Measurements from ENCODE around the gene ARPC2.

ARPC2 gene

DNA sequence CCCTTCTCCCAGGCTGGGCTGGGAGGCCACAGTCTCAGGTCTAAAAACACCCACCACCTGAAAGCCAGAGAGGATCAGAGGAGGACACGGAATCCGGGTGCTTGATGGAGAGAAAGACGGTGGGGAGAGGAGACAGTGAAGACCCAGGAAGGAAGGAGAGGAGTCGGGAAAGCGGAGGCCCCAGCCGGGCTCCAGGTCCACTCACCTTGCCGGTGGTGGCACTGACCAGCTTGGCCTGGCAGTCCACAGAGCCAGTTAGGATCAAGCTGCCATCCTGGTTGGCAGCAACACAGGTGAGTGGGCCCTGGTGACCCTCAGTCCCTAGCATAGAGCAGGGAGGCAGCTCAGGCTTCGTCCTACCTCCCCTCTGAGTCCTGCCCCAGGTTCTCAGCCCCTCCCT is 48.6 kb downstream of the ARPC2 start:
- H3K27ac ChIP-seq (replicated peaks) = no peak overlapping the region
- no peak overlapping the region for H3K4me3 ChIP-seq (replicated peaks; ENCODE audit: insufficient read depth, low read length)
- no peaks in the 10 kb centered on the region for H3K27me3 ChIP-seq (ENCODE audit: insufficient read depth, poor library complexity, severe bottlenecking)
- no peak for TF ChIP-seq GABPA (IDR thresholded peaks at IDR 0.05; ENCODE audit: low read depth)
- TF ChIP-seq SPI1 (IDR thresholded peaks at IDR 0.05; ENCODE audit: borderline replicate concordance, low read depth) = no peak
- TF ChIP-seq, protein P1, sequence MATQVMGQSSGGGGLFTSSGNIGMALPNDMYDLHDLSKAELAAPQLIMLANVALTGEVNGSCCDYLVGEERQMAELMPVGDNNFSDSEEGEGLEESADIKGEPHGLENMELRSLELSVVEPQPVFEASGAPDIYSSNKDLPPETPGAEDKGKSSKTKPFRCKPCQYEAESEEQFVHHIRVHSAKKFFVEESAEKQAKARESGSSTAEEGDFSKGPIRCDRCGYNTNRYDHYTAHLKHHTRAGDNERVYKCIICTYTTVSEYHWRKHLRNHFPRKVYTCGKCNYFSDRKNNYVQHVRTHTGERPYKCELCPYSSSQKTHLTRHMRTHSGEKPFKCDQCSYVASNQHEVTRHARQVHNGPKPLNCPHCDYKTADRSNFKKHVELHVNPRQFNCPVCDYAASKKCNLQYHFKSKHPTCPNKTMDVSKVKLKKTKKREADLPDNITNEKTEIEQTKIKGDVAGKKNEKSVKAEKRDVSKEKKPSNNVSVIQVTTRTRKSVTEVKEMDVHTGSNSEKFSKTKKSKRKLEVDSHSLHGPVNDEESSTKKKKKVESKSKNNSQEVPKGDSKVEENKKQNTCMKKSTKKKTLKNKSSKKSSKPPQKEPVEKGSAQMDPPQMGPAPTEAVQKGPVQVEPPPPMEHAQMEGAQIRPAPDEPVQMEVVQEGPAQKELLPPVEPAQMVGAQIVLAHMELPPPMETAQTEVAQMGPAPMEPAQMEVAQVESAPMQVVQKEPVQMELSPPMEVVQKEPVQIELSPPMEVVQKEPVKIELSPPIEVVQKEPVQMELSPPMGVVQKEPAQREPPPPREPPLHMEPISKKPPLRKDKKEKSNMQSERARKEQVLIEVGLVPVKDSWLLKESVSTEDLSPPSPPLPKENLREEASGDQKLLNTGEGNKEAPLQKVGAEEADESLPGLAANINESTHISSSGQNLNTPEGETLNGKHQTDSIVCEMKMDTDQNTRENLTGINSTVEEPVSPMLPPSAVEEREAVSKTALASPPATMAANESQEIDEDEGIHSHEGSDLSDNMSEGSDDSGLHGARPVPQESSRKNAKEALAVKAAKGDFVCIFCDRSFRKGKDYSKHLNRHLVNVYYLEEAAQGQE (IDR thresholded peaks at IDR 0.05; ENCODE audit: insufficient replicate concordance, low read depth) = no peak
- no peak for TF ChIP-seq POLR2AphosphoS5 (IDR thresholded peaks at IDR 0.05; ENCODE audit: low read depth)
- TF ChIP-seq, protein P2, sequence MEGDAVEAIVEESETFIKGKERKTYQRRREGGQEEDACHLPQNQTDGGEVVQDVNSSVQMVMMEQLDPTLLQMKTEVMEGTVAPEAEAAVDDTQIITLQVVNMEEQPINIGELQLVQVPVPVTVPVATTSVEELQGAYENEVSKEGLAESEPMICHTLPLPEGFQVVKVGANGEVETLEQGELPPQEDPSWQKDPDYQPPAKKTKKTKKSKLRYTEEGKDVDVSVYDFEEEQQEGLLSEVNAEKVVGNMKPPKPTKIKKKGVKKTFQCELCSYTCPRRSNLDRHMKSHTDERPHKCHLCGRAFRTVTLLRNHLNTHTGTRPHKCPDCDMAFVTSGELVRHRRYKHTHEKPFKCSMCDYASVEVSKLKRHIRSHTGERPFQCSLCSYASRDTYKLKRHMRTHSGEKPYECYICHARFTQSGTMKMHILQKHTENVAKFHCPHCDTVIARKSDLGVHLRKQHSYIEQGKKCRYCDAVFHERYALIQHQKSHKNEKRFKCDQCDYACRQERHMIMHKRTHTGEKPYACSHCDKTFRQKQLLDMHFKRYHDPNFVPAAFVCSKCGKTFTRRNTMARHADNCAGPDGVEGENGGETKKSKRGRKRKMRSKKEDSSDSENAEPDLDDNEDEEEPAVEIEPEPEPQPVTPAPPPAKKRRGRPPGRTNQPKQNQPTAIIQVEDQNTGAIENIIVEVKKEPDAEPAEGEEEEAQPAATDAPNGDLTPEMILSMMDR (IDR thresholded peaks at IDR 0.05; ENCODE audit: insufficient read depth, low read length) = no peak
- no peak for DNase-seq (ENCODE audit: low read depth in 1 of 2, low spot score in 1 of 2)

DNA sequence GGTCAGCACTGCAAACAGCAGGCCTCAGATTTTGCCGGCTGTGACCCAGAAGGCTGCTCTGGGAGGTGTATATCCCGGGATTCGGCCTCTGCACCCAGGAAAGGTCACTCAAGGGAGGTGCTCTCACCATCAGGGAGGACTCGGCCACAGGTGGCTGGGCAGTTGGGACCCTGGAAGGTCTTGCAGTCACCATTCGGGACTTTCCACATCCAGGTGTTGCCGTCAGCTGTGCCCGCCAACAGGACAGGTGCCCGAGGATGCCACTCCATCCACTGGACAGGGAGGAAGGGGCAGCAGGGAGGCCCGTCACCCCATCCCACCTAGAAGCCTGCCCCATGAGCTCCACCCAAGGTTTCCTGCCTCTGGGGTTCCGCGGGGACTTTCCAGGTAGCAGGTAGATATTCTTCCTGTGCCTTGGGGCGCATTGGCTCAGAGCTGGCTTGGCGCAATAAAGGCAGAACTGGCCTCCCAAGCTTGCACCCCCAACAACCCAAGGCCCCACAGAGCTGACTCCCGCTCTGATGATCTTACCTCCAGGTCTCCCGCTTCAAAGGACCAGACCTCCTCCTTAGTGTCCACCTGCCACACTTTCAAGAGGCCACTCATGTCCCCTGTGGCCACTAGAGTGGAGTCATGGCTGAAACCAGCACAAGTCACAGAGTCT is 49.5 kb downstream of the ARPC2 start:
- no peak for DNase-seq (ENCODE audit: low read depth in 1 of 2, low spot score in 1 of 2)
- no peak for TF ChIP-seq GABPA (IDR thresholded peaks at IDR 0.05; ENCODE audit: low read depth)
- TF ChIP-seq, protein P1 (IDR thresholded peaks at IDR 0.05; ENCODE audit: insufficient replicate concordance, low read depth) = no peak
- TF ChIP-seq SPI1 (IDR thresholded peaks at IDR 0.05; ENCODE audit: borderline replicate concordance, low read depth) = no peak
- no peak for TF ChIP-seq POLR2AphosphoS5 (IDR thresholded peaks at IDR 0.05; ENCODE audit: low read depth)
- TF ChIP-seq, protein P2 (IDR thresholded peaks at IDR 0.05; ENCODE audit: insufficient read depth, low read length) = no peak
- H3K27ac ChIP-seq (replicated peaks) = no peak overlapping the region
- no peaks in the 10 kb centered on the region for H3K27me3 ChIP-seq (ENCODE audit: insufficient read depth, poor library complexity, severe bottlenecking)
- no peak overlapping the region for H3K4me3 ChIP-seq (replicated peaks; ENCODE audit: insufficient read depth, low read length)

DNA sequence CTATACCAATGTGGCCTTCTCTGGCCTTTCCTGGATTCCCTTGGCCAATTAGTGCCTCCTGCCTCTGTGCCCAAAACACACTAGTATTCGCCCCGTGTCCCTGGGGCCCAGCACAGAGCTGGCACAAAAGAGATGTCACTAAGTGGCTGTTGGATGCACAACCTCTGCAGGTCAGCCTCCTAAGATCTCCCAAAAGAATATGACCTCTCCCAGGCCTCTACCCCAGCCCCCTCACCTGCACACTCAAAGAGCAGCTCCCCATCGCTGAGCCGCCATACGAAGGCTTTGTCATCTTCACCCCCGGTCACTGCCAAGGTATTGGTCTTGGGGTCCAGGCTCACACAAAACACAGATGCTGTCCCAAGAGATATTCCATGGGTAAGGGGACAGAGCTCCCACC is 50.3 kb downstream of the ARPC2 start:
- TF ChIP-seq, protein P1 (IDR thresholded peaks at IDR 0.05; ENCODE audit: insufficient replicate concordance, low read depth) = no peak
- TF ChIP-seq, protein P2 (IDR thresholded peaks at IDR 0.05; ENCODE audit: insufficient read depth, low read length) = no peak
- Histone ChIP-seq H3K4me3 (replicated peaks; ENCODE audit: insufficient read depth, low read length) (no peak overlapping the region), H3K27me3 (ENCODE audit: insufficient read depth, poor library complexity, severe bottlenecking) (no peaks in the 10 kb centered on the region), H3K27ac (replicated peaks) (no peak overlapping the region)
- no peak for DNase-seq (ENCODE audit: low read depth in 1 of 2, low spot score in 1 of 2)
